Activated naive CD8-positive, alpha-beta T cell treated with anti-CD3 and anti-CD28 coated beads for 36 hours (primary cell): ENCODE results near the gene RETREG1. TPM values are rescaled to one million over a fixed set of nuclear protein-coding genes. Genes with fewer than 3 reads are reported as not detected.
"Not testable (repeated sequence)": the region's sequence is repeated elsewhere in the genome, so short reads cannot be mapped to it uniquely, and the experiment has no call there.

Source experiments
- DNase-seq: peaks from one replicate; pipeline ENCODE4 v3.0.0; 2021
- H3K27ac Mint-ChIP-seq: one replicate; pipeline ENCODE4 v1.8.0; 2022; ENCODE audit warnings: mild to moderate bottlenecking, moderate library complexity, mixed read lengths
- H3K27me3 Mint-ChIP-seq: one replicate; pipeline ENCODE4 v1.8.0; 2022; ENCODE audit warnings: mild to moderate bottlenecking, mixed read lengths
- H3K36me3 Mint-ChIP-seq: one replicate; pipeline ENCODE4 v1.8.0; 2021; ENCODE audit warnings: mild to moderate bottlenecking, mixed read lengths
- H3K4me1 Mint-ChIP-seq: one replicate; pipeline ENCODE4 v1.8.0; 2021; ENCODE audit warnings: mixed read lengths
- H3K4me3 Mint-ChIP-seq: one replicate; pipeline ENCODE4 v1.8.0; 2022; ENCODE audit warnings: mild to moderate bottlenecking, moderate library complexity, mixed read lengths
- H3K9me3 Mint-ChIP-seq: one replicate; pipeline ENCODE4 v1.8.0; 2022; ENCODE audit warnings: mixed read lengths
- total RNA-seq, 2 experiments: library from RNA; stranded (reverse); gene quantifications; one replicate each; pipeline ENCODE4 v1.2.3, GENCODE V29; 2021

Gene RETREG1
- total RNA-seq, 2 experiments from 2014 or later: 25.1 to 27.3 TPM

- Mint-ChIP-seq H3K27me3 (no peaks in the 10 kb centered on the region), H3K4me3 (peak overlapping the region; percentile 54), H3K4me1 (peaks cover 49% of the 10 kb centered on the region), H3K27ac (peak overlapping the region; percentile 97), H3K9me3 (no peaks in the 10 kb centered on the region), H3K36me3 (peaks cover 6% of the 10 kb centered on the region)
- DNase-seq: peak; percentile 47
These were observed 10.0 kb upstream of the RETREG1 start for GRCh38 chr5:16626696-16627264.

- no peaks in the 10 kb centered on the region for H3K9me3 Mint-ChIP-seq
- H3K4me1 Mint-ChIP-seq: peaks cover 46% of the 10 kb centered on the region
- H3K36me3 Mint-ChIP-seq: peaks cover 2% of the 10 kb centered on the region
- no peak overlapping the region for H3K4me3 Mint-ChIP-seq
- H3K27me3 Mint-ChIP-seq: no peaks in the 10 kb centered on the region
- DNase-seq: no peak
- H3K27ac Mint-ChIP-seq: peak overlapping the region; percentile 97
These were observed 8.3 kb upstream of the RETREG1 start for GRCh38 chr5:16625096-16625495.

GRCh38 chr5:16619136-16619535, 2.3 kb upstream of the RETREG1 start:
- Mint-ChIP-seq H3K4me3 (no peak overlapping the region), H3K27ac (no peak overlapping the region)
- DNase-seq: no peak

GRCh38 chr5:16618138-16618897, 1.5 kb upstream of the RETREG1 start:
- Mint-ChIP-seq H3K27ac (no peak overlapping the region), H3K27me3 (no peaks in the 10 kb centered on the region), H3K4me3 (no peak overlapping the region), H3K4me1 (peaks cover 23% of the 10 kb centered on the region), H3K9me3 (no peaks in the 10 kb centered on the region), H3K36me3 (peaks cover 11% of the 10 kb centered on the region)
- no peak for DNase-seq

More at GRCh38 chr5:16619136-16619535, 2.3 kb upstream of the RETREG1 start:
- no peaks in the 10 kb centered on the region for H3K27me3 Mint-ChIP-seq
- no peaks in the 10 kb centered on the region for H3K9me3 Mint-ChIP-seq
- peaks cover 17% of the 10 kb centered on the region for H3K4me1 Mint-ChIP-seq
- peaks cover 10% of the 10 kb centered on the region for H3K36me3 Mint-ChIP-seq

GRCh38 chr5:16617274-16617968, 624 bp upstream of the RETREG1 start:
- Mint-ChIP-seq H3K4me1 (peaks cover 31% of the 10 kb centered on the region), H3K27me3 (no peaks in the 10 kb centered on the region), H3K27ac (no peak overlapping the region), H3K9me3 (no peaks in the 10 kb centered on the region), H3K4me3 (no peak overlapping the region), H3K36me3 (peaks cover 13% of the 10 kb centered on the region)
- peak; percentile 62 for DNase-seq

- DNase-seq: no peak
- no peaks in the 10 kb centered on the region for H3K27me3 Mint-ChIP-seq
- H3K9me3 Mint-ChIP-seq: no peaks in the 10 kb centered on the region
- H3K36me3 Mint-ChIP-seq: peaks cover 21% of the 10 kb centered on the region
- peaks cover 41% of the 10 kb centered on the region for H3K4me1 Mint-ChIP-seq
- H3K27ac Mint-ChIP-seq: peak overlapping the region; percentile 90
- H3K4me3 Mint-ChIP-seq: peak overlapping the region; percentile 95
These were observed 859 bp downstream of the RETREG1 start for GRCh38 chr5:16615741-16616535.

- H3K27ac Mint-ChIP-seq: peak overlapping the region; percentile 75
- no peak for DNase-seq
- peaks cover 34% of the 10 kb centered on the region for H3K36me3 Mint-ChIP-seq
- no peaks in the 10 kb centered on the region for H3K9me3 Mint-ChIP-seq
- peaks cover 56% of the 10 kb centered on the region for H3K4me1 Mint-ChIP-seq
- H3K27me3 Mint-ChIP-seq: no peaks in the 10 kb centered on the region
- no peak overlapping the region for H3K4me3 Mint-ChIP-seq
These were observed 4.8 kb downstream of the RETREG1 start for GRCh38 chr5:16612007-16612406.

- not testable (repeated sequence) for H3K27ac Mint-ChIP-seq
- H3K36me3 Mint-ChIP-seq: peaks cover 40% of the 10 kb centered on the region
These were observed 5.9 kb downstream of the RETREG1 start for GRCh38 chr5:16610896-16611295.

GRCh38 chr5:16609412-16609811, 7.4 kb downstream of the RETREG1 start:
- Mint-ChIP-seq H3K27ac (no peak overlapping the region), H3K27me3 (no peaks in the 10 kb centered on the region), H3K4me1 (peaks cover 58% of the 10 kb centered on the region), H3K9me3 (peaks cover 1% of the 10 kb centered on the region), H3K4me3 (no peak overlapping the region), H3K36me3 (peaks cover 39% of the 10 kb centered on the region)
- DNase-seq: no peak

More at GRCh38 chr5:16610896-16611295, 5.9 kb downstream of the RETREG1 start:
- H3K9me3 Mint-ChIP-seq, H3K27me3 Mint-ChIP-seq, H3K4me3 Mint-ChIP-seq, DNase-seq: not testable (repeated sequence)
- peaks cover 59% of the 10 kb centered on the region for H3K4me1 Mint-ChIP-seq

- H3K9me3 Mint-ChIP-seq: peaks cover 1% of the 10 kb centered on the region
- peaks cover 45% of the 10 kb centered on the region for H3K36me3 Mint-ChIP-seq
- no peaks in the 10 kb centered on the region for H3K27me3 Mint-ChIP-seq
- peaks cover 56% of the 10 kb centered on the region for H3K4me1 Mint-ChIP-seq
- H3K4me3 Mint-ChIP-seq: no peak overlapping the region
- no peak overlapping the region for H3K27ac Mint-ChIP-seq
- DNase-seq: no peak
These were observed 10.2 kb downstream of the RETREG1 start for GRCh38 chr5:16606628-16607027.

- peaks cover 55% of the 10 kb centered on the region for H3K4me1 Mint-ChIP-seq
- peaks cover 1% of the 10 kb centered on the region for H3K9me3 Mint-ChIP-seq
- no peaks in the 10 kb centered on the region for H3K27me3 Mint-ChIP-seq
- peaks cover 50% of the 10 kb centered on the region for H3K36me3 Mint-ChIP-seq
- H3K4me3 Mint-ChIP-seq: no peak overlapping the region
- no peak for DNase-seq
- no peak overlapping the region for H3K27ac Mint-ChIP-seq
These were observed 13.1 kb downstream of the RETREG1 start for GRCh38 chr5:16603701-16604100.

GRCh38 chr5:16603295-16603694, 13.5 kb downstream of the RETREG1 start:
- Mint-ChIP-seq H3K9me3 (peaks cover 1% of the 10 kb centered on the region), H3K36me3 (peaks cover 51% of the 10 kb centered on the region)

GRCh38 chr5:16602182-16602581, 14.6 kb downstream of the RETREG1 start:
- Mint-ChIP-seq H3K36me3 (peaks cover 57% of the 10 kb centered on the region), H3K27ac (no peak overlapping the region), H3K9me3 (peaks cover 1% of the 10 kb centered on the region), H3K27me3 (no peaks in the 10 kb centered on the region), H3K4me3 (no peak overlapping the region), H3K4me1 (peaks cover 62% of the 10 kb centered on the region)
- DNase-seq: no peak

More at GRCh38 chr5:16603295-16603694, 13.5 kb downstream of the RETREG1 start:
- DNase-seq: no peak
- H3K27ac Mint-ChIP-seq: no peak overlapping the region
- H3K27me3 Mint-ChIP-seq: no peaks in the 10 kb centered on the region
- H3K4me1 Mint-ChIP-seq: peaks cover 55% of the 10 kb centered on the region
- H3K4me3 Mint-ChIP-seq: no peak overlapping the region

GRCh38 chr5:16600946-16601345, 15.9 kb downstream of the RETREG1 start:
- Mint-ChIP-seq H3K9me3 (no peaks in the 10 kb centered on the region), H3K36me3 (peaks cover 46% of the 10 kb centered on the region), H3K4me3 (no peak overlapping the region), H3K27ac (peak overlapping the region; percentile 61), H3K4me1 (peaks cover 60% of the 10 kb centered on the region), H3K27me3 (no peaks in the 10 kb centered on the region)
- DNase-seq: no peak

- Mint-ChIP-seq H3K27ac (peak overlapping the region; percentile 61), H3K4me3 (no peak overlapping the region), H3K9me3 (no peaks in the 10 kb centered on the region), H3K36me3 (peaks cover 50% of the 10 kb centered on the region), H3K27me3 (no peaks in the 10 kb centered on the region), H3K4me1 (peaks cover 63% of the 10 kb centered on the region)
- no peak for DNase-seq
These were observed 16.4 kb downstream of the RETREG1 start for GRCh38 chr5:16600397-16600796.
